ENCODE measurements around the gene PDE7B.
A peak's percentile ranks its signal among the peaks of the same experiment; 100 is the strongest.

Gene PDE7B

GRCh38 chr6:135909737-135910387, 58.4 kb downstream of the PDE7B start:
- TF ChIP-seq, protein P1, sequence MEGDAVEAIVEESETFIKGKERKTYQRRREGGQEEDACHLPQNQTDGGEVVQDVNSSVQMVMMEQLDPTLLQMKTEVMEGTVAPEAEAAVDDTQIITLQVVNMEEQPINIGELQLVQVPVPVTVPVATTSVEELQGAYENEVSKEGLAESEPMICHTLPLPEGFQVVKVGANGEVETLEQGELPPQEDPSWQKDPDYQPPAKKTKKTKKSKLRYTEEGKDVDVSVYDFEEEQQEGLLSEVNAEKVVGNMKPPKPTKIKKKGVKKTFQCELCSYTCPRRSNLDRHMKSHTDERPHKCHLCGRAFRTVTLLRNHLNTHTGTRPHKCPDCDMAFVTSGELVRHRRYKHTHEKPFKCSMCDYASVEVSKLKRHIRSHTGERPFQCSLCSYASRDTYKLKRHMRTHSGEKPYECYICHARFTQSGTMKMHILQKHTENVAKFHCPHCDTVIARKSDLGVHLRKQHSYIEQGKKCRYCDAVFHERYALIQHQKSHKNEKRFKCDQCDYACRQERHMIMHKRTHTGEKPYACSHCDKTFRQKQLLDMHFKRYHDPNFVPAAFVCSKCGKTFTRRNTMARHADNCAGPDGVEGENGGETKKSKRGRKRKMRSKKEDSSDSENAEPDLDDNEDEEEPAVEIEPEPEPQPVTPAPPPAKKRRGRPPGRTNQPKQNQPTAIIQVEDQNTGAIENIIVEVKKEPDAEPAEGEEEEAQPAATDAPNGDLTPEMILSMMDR (IDR thresholded peaks at IDR 0.05; ENCODE audit: unreplicated experiment in 3 of 3), result peak in 1 of 3 experiments; percentile 22
- Mint-ChIP-seq H3K36me3 (ENCODE audit: low read depth) (peaks cover 3% of the 10 kb centered on the region), H3K9me3 (no peaks in the 10 kb centered on the region), H3K4me1 (peaks cover 20% of the 10 kb centered on the region), H3K27ac (peak overlapping the region in 1 of 3 experiments; percentile 49), H3K4me3 (no peak overlapping the region), H3K27me3 (ENCODE audit: low read depth) (no peaks in the 10 kb centered on the region)

GRCh38 chr6:135910790-135911618, 59.5 kb downstream of the PDE7B start:
- TF ChIP-seq, protein P1 (IDR thresholded peaks at IDR 0.05; ENCODE audit: unreplicated experiment in 3 of 3), result no peak
- Mint-ChIP-seq H3K4me3 (no peak overlapping the region), H3K36me3 (ENCODE audit: low read depth) (peaks cover 3% of the 10 kb centered on the region), H3K27ac (peak overlapping the region in 1 of 3 experiments; percentile 49), H3K9me3 (no peaks in the 10 kb centered on the region), H3K4me1 (peaks cover 16% of the 10 kb centered on the region), H3K27me3 (ENCODE audit: low read depth) (no peaks in the 10 kb centered on the region)

DNA sequence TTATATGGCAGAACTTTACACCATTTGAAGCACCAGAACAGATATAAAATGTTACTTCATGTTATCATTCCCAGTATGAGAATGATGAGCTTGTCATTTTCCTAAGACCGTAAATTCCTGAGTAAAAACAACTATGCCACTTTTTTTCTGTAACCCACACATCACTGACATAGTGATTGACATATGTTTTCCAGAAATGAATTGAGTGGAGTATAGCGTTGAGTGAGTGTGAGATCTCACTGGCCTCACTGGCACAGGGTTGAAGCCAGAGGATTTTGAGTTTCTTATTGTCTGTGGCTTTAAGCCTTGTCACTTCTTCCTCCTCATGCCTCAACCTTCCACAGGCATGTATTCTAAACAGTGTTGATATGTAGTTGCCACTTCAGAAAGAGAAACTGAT, 62.3 kb downstream of the PDE7B start:
- no peak overlapping the region for H3K27ac Mint-ChIP-seq
- H3K27me3 Mint-ChIP-seq (ENCODE audit: low read depth), result no peaks in the 10 kb centered on the region
- H3K36me3 Mint-ChIP-seq (ENCODE audit: low read depth), result peaks cover 3% of the 10 kb centered on the region
- H3K4me3 Mint-ChIP-seq, result no peak overlapping the region
- TF ChIP-seq, protein P1 (IDR thresholded peaks at IDR 0.05; ENCODE audit: unreplicated experiment in 3 of 3), result no peak
- no peaks in the 10 kb centered on the region for H3K9me3 Mint-ChIP-seq
- H3K4me1 Mint-ChIP-seq, result peaks cover 5% of the 10 kb centered on the region

- Mint-ChIP-seq H3K4me1 (peaks cover 20% of the 10 kb centered on the region), H3K27me3 (ENCODE audit: low read depth) (no peaks in the 10 kb centered on the region), H3K27ac (no peak overlapping the region), H3K36me3 (ENCODE audit: low read depth) (no peaks in the 10 kb centered on the region), H3K4me3 (no peak overlapping the region), H3K9me3 (no peaks in the 10 kb centered on the region)
- TF ChIP-seq, protein P1 (IDR thresholded peaks at IDR 0.05; ENCODE audit: unreplicated experiment in 3 of 3), result no peak
These were observed 67.5 kb downstream of the PDE7B start for GRCh38 chr6:135919026-135919425.

DNA sequence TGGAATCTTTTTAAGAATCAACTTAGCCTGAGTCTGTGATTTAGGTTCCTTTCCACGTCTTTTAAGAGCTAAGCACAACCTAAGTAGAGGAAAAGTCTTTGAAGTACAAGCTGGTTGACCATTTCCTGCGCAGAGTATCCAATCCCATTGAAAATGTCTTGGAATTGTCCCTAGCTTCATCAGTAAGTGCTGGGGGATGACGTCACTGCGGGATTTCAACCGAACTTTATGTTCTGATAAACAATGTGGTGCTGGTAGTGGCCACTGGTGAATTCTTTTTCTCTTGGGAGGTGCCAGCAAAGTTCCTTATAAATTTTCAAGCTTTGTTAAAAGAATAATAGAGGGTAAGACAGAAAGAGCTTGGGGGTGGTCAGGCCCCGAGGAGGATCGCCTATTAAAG, 69.2 kb downstream of the PDE7B start:
- peaks cover 20% of the 10 kb centered on the region for H3K4me1 Mint-ChIP-seq
- peak overlapping the region in 1 of 3 experiments; percentile 64 for H3K27ac Mint-ChIP-seq
- no peaks in the 10 kb centered on the region for H3K9me3 Mint-ChIP-seq
- TF ChIP-seq, protein P1 (IDR thresholded peaks at IDR 0.05; ENCODE audit: unreplicated experiment in 3 of 3), result no peak
- H3K27me3 Mint-ChIP-seq (ENCODE audit: low read depth), result no peaks in the 10 kb centered on the region
- no peak overlapping the region for H3K4me3 Mint-ChIP-seq
- H3K36me3 Mint-ChIP-seq (ENCODE audit: low read depth), result no peaks in the 10 kb centered on the region

All from nephron (organoid).